ENCODE data around the gene FAM20C.
"Not testable (repeated sequence)": the region's sequence is repeated elsewhere in the genome, so short reads cannot be mapped to it uniquely, and the experiment has no call there.

FAM20C gene

GRCh38 chr7:174716-175115, 17.7 kb upstream of the FAM20C start:
- no peak for DNase-seq (ENCODE audit: low spot score)

- DNase-seq (ENCODE audit: low spot score), result no peak
These were observed 16.4 kb upstream of the FAM20C start for GRCh38 chr7:175955-176354.

- DNase-seq (ENCODE audit: low spot score), result no peak
These were observed 16.0 kb upstream of the FAM20C start for GRCh38 chr7:176381-176780.

- no peak for DNase-seq (ENCODE audit: low spot score)
These were observed 15.4 kb upstream of the FAM20C start for GRCh38 chr7:176786-177459.

GRCh38 chr7:178444-178843, 13.9 kb upstream of the FAM20C start:
- DNase-seq (ENCODE audit: low spot score), result no peak

GRCh38 chr7:179209-179681, 13.1 kb upstream of the FAM20C start:
- no peak for DNase-seq (ENCODE audit: low spot score)

GRCh38 chr7:179948-180694, 12.2 kb upstream of the FAM20C start:
- DNase-seq (ENCODE audit: low spot score), result no peak

- no peak for DNase-seq (ENCODE audit: low spot score)
These were observed 10.6 kb upstream of the FAM20C start for GRCh38 chr7:181738-182137.

GRCh38 chr7:182502-182901, 9.9 kb upstream of the FAM20C start:
- DNase-seq (ENCODE audit: low spot score), result not testable (repeated sequence)

GRCh38 chr7:183496-184292, 8.7 kb upstream of the FAM20C start:
- DNase-seq (ENCODE audit: low spot score), result no peak

- DNase-seq (ENCODE audit: low spot score), result no peak
These were observed 7.8 kb upstream of the FAM20C start for GRCh38 chr7:184294-185264.

GRCh38 chr7:186516-187113, 5.8 kb upstream of the FAM20C start:
- no peak for DNase-seq (ENCODE audit: low spot score)

- no peak for DNase-seq (ENCODE audit: low spot score)
These were observed 5.0 kb upstream of the FAM20C start for GRCh38 chr7:187227-187927.

GRCh38 chr7:188174-188573, 4.2 kb upstream of the FAM20C start:
- no peak for DNase-seq (ENCODE audit: low spot score)

- no peak for DNase-seq (ENCODE audit: low spot score)
These were observed 3.5 kb upstream of the FAM20C start for GRCh38 chr7:188727-189500.

GRCh38 chr7:189719-190118, 2.7 kb upstream of the FAM20C start:
- no peak for DNase-seq (ENCODE audit: low spot score)

- no peak for DNase-seq (ENCODE audit: low spot score)
These were observed 2.2 kb upstream of the FAM20C start for GRCh38 chr7:190196-190595.

GRCh38 chr7:191105-191980, 1.0 kb upstream of the FAM20C start:
- DNase-seq (ENCODE audit: low spot score), result peak; percentile 75
